H1 (cell line): ENCODE data around the gene ANKLE1. TPM values are rescaled to one million over a fixed set of nuclear protein-coding genes. Genes with fewer than 3 reads are reported as not detected.

Experiments
- CTCF ChIA-PET: fragments of 300-600 bp; sonication (Branson Sonifier 250); formaldehyde crosslinking; loops from one replicate; lab custom pipeline; 2021; ENCODE audit not compliant: partially characterized antibody; lab: Charles Lee
- POLR2A ChIA-PET: fragments of 300-600 bp; sonication (Branson Sonifier 250); formaldehyde crosslinking; loops from one replicate; lab custom pipeline; 2021; ENCODE audit warnings: inconsistent platforms; ENCODE audit not compliant: partially characterized antibody; lab: Charles Lee
- DNase-seq, 2 experiments: peaks; one replicate each; pipeline versions ENCODE4 v3.0.0 to v3.0.0-alpha.2; 2010 to 2022; ENCODE audit warnings: low spot score in 2 of 2, low read depth in 1 of 2, mixed read lengths in 1 of 2
- FAIRE-seq: peaks from 2 replicates; lab custom pipeline; 2011; peaks lifted over from hg19 to GRCh38; lab: Jason Lieb, UNC
- H2AFZ ChIP-seq: 2 replicates; pipeline ENCODE4 v1.8.1; 2012; ENCODE audit warnings: low read length, inconsistent platforms
- H2AK5ac ChIP-seq: 2 replicates; pipeline ENCODE4 v1.6.1; 2013; ENCODE audit warnings: low read depth, low read length
- H2BK120ac ChIP-seq: replicated peaks from 2 replicates; pipeline ENCODE3; 2013; ENCODE audit warnings: low read depth, low read length, inconsistent platforms
- H2BK12ac ChIP-seq: 2 replicates; pipeline ENCODE4 v1.6.1; 2013; ENCODE audit warnings: low read depth, low read length
- H2BK15ac ChIP-seq: 2 replicates; pipeline ENCODE4 v1.6.1; 2013; ENCODE audit warnings: low read length
- H2BK20ac ChIP-seq: 2 replicates; pipeline ENCODE4 v1.6.1; 2013; ENCODE audit warnings: low read length
- H2BK5ac ChIP-seq: 2 replicates; pipeline ENCODE4 v1.6.1; 2013; ENCODE audit warnings: low read depth, low read length
- H3K14ac ChIP-seq: 2 replicates; pipeline ENCODE4 v1.6.1; 2013; ENCODE audit warnings: inconsistent platforms; ENCODE audit not compliant: insufficient read length
- H3K18ac ChIP-seq: 2 replicates; pipeline ENCODE4 v1.6.1; 2013; ENCODE audit warnings: low read length; ENCODE audit errors: extremely low read depth
- H3K23ac ChIP-seq: 2 replicates; pipeline ENCODE4 v1.6.1; 2013; ENCODE audit warnings: inconsistent platforms; ENCODE audit not compliant: insufficient read length
- H3K23me2 ChIP-seq: 2 replicates; pipeline ENCODE4 v1.6.1; 2013; ENCODE audit warnings: low read depth, low read length
- H3K27ac ChIP-seq: 2 replicates; pipeline ENCODE4 v1.6.1; 2011; ENCODE audit warnings: low read depth, low read length, inconsistent platforms
- H3K27me3 ChIP-seq, 4 experiments: replicated peaks in 1 of 4; 1 replicate in 1 of 4; 2 replicates in 3 of 4; pipeline versions ENCODE4 v1.6.1 to v1.8.1; 2011 to 2013; ENCODE audit warnings: low read length in 3 of 4, mild to moderate bottlenecking in 3 of 4, inconsistent platforms in 2 of 4, mixed read lengths in 2 of 4, moderate library complexity in 1 of 4; ENCODE audit not compliant: control insufficient read depth in 3 of 4, insufficient read depth in 3 of 4; ENCODE audit errors: extremely low read depth in 1 of 4
- H3K36me3 ChIP-seq, 4 experiments: 2 replicates each; pipeline versions ENCODE4 v1.6.1 to v1.8.1; 2011 to 2013; ENCODE audit warnings: mild to moderate bottlenecking in 4 of 4, low read length in 3 of 4, moderate library complexity in 2 of 4, control low read depth in 1 of 4, inconsistent platforms in 1 of 4; ENCODE audit not compliant: insufficient read depth in 4 of 4, control insufficient read depth in 2 of 4
- H3K4ac ChIP-seq: replicated peaks from 2 replicates; pipeline ENCODE3; 2013; ENCODE audit warnings: low read length, low read depth, mixed read lengths, inconsistent platforms; ENCODE audit not compliant: insufficient read length
- H3K4me1 ChIP-seq, 4 experiments: replicated peaks in 1 of 4; 1 replicate in 1 of 4; 2 replicates in 3 of 4; pipeline versions ENCODE4 v1.6.1 to v1.8.1; 2011 to 2013; ENCODE audit warnings: low read length in 3 of 4, inconsistent platforms in 2 of 4, mixed read lengths in 1 of 4; ENCODE audit not compliant: insufficient read depth in 4 of 4, control insufficient read depth in 3 of 4
- H3K4me2 ChIP-seq, 2 experiments: 2 replicates each; pipeline versions ENCODE4 v1.6.1 to v1.8.1; 2011 to 2013; ENCODE audit warnings: low read depth in 2 of 2, low read length in 2 of 2, control low read depth in 1 of 2, inconsistent platforms in 1 of 2, mild to moderate bottlenecking in 1 of 2; ENCODE audit not compliant: insufficient read depth in 1 of 2
- H3K4me3 ChIP-seq, 4 experiments: fragments of 200-600, 300-600 bp in 1 of 4; sonication (generic), shearing (Covaris generic), sonication (Bioruptor Twin) in 1 of 4; 2 replicates each; pipeline versions ENCODE4 v1.5.1 to v1.8.1; 2011 to 2016; ENCODE audit warnings: low read length in 4 of 4, low read depth in 3 of 4, control low read depth in 2 of 4, inconsistent platforms in 2 of 4, mild to moderate bottlenecking in 2 of 4, mixed read lengths in 1 of 4, moderate library complexity in 1 of 4; ENCODE audit not compliant: insufficient read depth in 2 of 4; ENCODE audit errors: extremely low read depth in 1 of 4
- H3K56ac ChIP-seq: replicated peaks from 2 replicates; pipeline ENCODE3; 2013; ENCODE audit warnings: low read depth, mild to moderate bottlenecking, mixed read lengths, low read length, inconsistent platforms; ENCODE audit not compliant: insufficient read length
- H3K79me1 ChIP-seq: 2 replicates; pipeline ENCODE4 v1.6.1; 2013; ENCODE audit warnings: low read depth, low read length, control low read depth
- H3K79me2 ChIP-seq, 2 experiments: 2 replicates each; pipeline versions ENCODE4 v1.6.1 to v1.8.1; 2012 to 2013; ENCODE audit warnings: low read length in 2 of 2, mild to moderate bottlenecking in 2 of 2, inconsistent platforms in 1 of 2; ENCODE audit not compliant: insufficient read depth in 2 of 2, control insufficient read depth in 1 of 2
- H3K9ac ChIP-seq, 4 experiments: replicated peaks in 1 of 4; 1 replicate in 1 of 4; 2 replicates in 3 of 4; pipeline versions ENCODE4 v1.6.1 to v1.8.1; 2011 to 2013; ENCODE audit warnings: low read depth in 3 of 4, low read length in 3 of 4, control low read depth in 2 of 4, mild to moderate bottlenecking in 2 of 4, moderate library complexity in 2 of 4, inconsistent platforms in 1 of 4; ENCODE audit errors: extremely low read depth in 1 of 4
- H3K9me3 ChIP-seq, 2 experiments: 2 replicates each; pipeline versions ENCODE4 v1.6.1 to v1.8.1; 2012 to 2013; ENCODE audit warnings: mild to moderate bottlenecking in 2 of 2, moderate library complexity in 2 of 2, control low read depth in 1 of 2, inconsistent platforms in 1 of 2, low read depth in 1 of 2, low read length in 1 of 2, mixed read lengths in 1 of 2; ENCODE audit not compliant: insufficient read depth in 2 of 2
- H4K20me1 ChIP-seq, 2 experiments: replicated peaks in 1 of 2; 2 replicates each; pipeline versions ENCODE3 to v1.8.1; 2011 to 2013; ENCODE audit warnings: inconsistent platforms in 2 of 2, low read length in 2 of 2, mild to moderate bottlenecking in 1 of 2; ENCODE audit not compliant: insufficient read depth in 2 of 2, control insufficient read depth in 1 of 2
- H4K5ac ChIP-seq: 2 replicates; pipeline ENCODE4 v1.6.1; 2013; ENCODE audit warnings: low read length, low read depth, mixed read lengths, inconsistent platforms; ENCODE audit not compliant: insufficient read length
- H4K8ac ChIP-seq: 2 replicates; pipeline ENCODE4 v1.8.0; 2013; ENCODE audit warnings: mild to moderate bottlenecking, moderate library complexity, low read length, inconsistent platforms; ENCODE audit not compliant: insufficient read depth; ENCODE audit errors: extremely low read depth
- H4K91ac ChIP-seq: replicated peaks from 2 replicates; pipeline ENCODE3; 2013; ENCODE audit warnings: low read length, mixed read lengths, inconsistent platforms; ENCODE audit not compliant: insufficient read length
- JUND ChIP-seq: IDR thresholded peaks from 2 replicates; pipeline ENCODE4 v1.6.1; 2011; ENCODE audit warnings: mild to moderate bottlenecking, improper control_type of control experiment, low read length
- KDM5A ChIP-seq: fragments of 200-600 bp; IDR thresholded peaks from 2 replicates; pipeline ENCODE4 v1.7.1; 2012; ENCODE audit warnings: mild to moderate bottlenecking, low read length, inconsistent platforms, mixed read lengths
- NRF1 ChIP-seq: IDR thresholded peaks from 2 replicates; pipeline ENCODE4 v1.6.1; 2011; ENCODE audit warnings: mild to moderate bottlenecking, low read depth, low read length, improper control_type of control experiment
- WGBS, 2 experiments: shearing (Covaris generic) in 1 of 2; methylation state at CpG; one replicate each; pipeline versions ENCODE4 v1.1.6 to v1.1.7; 2013 to 2015; ENCODE audit warnings: low lambda C conversion rate in 2 of 2, mixed read lengths in 2 of 2, inconsistent platforms in 1 of 2, low coverage in 1 of 2, missing lambda C conversion rate in 1 of 2; ENCODE audit not compliant: insufficient replicate concordance in 2 of 2, insufficient coverage in 1 of 2, insufficient read length in 1 of 2; ENCODE audit errors: extremely low coverage in 1 of 2, missing lambda C conversion rate in 1 of 2; 5-methylcytosine and 5-hydroxymethylcytosine counted together
- polyA plus RNA-seq, 7 experiments: library from polyadenylated mRNA; depleted of rRNA in 3 of 7; stranded (reverse) in 5 of 7; unstranded in 2 of 7; fragments of >200 nt in 5 of 7; fragments of 200-250 nt in 2 of 7; gene quantifications; 1 replicate in 5 of 7; 2 replicates in 1 of 7; 4 replicates in 1 of 7; pipeline versions ENCODE4 v1.2.1 to v1.2.3, GENCODE V29; 2011 to 2013; ENCODE audit warnings: missing spikeins in 2 of 7, mixed read lengths in 2 of 7
- total RNA-seq: library from RNA; stranded (reverse); fragmentation: NEBNext Ultra II Directional; extraction: Animal tissue kit (Norgen Biotek cat#: 25700); gene quantifications from 2 replicates; pipeline ENCODE4 v1.2.1, GENCODE V29; 2021

ANKLE1 gene
- total and polyA plus RNA-seq, 2 of the 8 experiments (the other 6 are each of a cell fraction or from before 2014, with no cell fraction given), result 6.1 to 9.6 TPM

GRCh38 chr19:17283504-17283996 lies 1.8 kb downstream of the ANKLE1 start:
- Histone ChIP-seq H2BK20ac (no peak overlapping the region), H4K20me1 (peaks cover 0 to 3% of the 10 kb centered on the region in 2 experiments), H4K91ac (no peak overlapping the region), H3K56ac (no peak overlapping the region), H3K27me3 (peaks cover 0 to 3% (median 0%) of the 10 kb centered on the region in 4 experiments; a peak in 3 of 7 replicates), H3K4me1 (peaks cover 0 to 3% (median under 1%) of the 10 kb centered on the region in 4 experiments; a peak in 3 of 7 replicates), H3K9me3 (peaks cover 0 to 6% of the 10 kb centered on the region in 2 experiments; a peak in 1 of 4 replicates), H3K9ac (no peak overlapping the region), H2AFZ (no peak overlapping the region), H3K23ac (no peak overlapping the region), H4K8ac (no peak overlapping the region), H3K14ac (no peak overlapping the region), H4K5ac (no peak overlapping the region), H3K79me1 (no peaks in the 10 kb centered on the region; the same call in 1 of the 2 replicates), H3K23me2 (no peaks in the 10 kb centered on the region; the same call in 1 of the 2 replicates), H2BK12ac (no peak overlapping the region), H3K4me2 (no peak overlapping the region), H3K4me3 (no peak overlapping the region), H3K27ac (no peak overlapping the region), H3K36me3 (peaks cover 0 to 3% (median 0%) of the 10 kb centered on the region in 4 experiments; a peak in 1 of 8 replicates), H3K18ac (no peak overlapping the region), H2BK5ac (no peak overlapping the region), H2BK120ac (no peak overlapping the region), H2BK15ac (no peak overlapping the region), H3K4ac (no peak overlapping the region), H2AK5ac (no peak overlapping the region), H3K79me2 (no peaks in the 10 kb centered on the region)
- WGBS, 2 experiments, result 93% methylated on average over 7 of the region's 7 CpGs; no CpG with 5 or more reads in 1 of the 2 experiments
- ChIA-PET POLR2A (interaction anchor here (0.7 to 9.0 kb wide), 14 partner anchors 8 to 214 kb away, joined by 3 to 113 read pairs (median 4); partner anchors contain the start of genes BABAM1, MRPL34, OCEL1 and USE1), CTCF (interaction anchor here (0.7 to 5.7 kb wide), 32 partner anchors 7 to 215 kb away, joined by 3 to 56 read pairs (median 4); partner anchors contain the start of genes BABAM1, OCEL1 and USHBP1)
- DNase-seq (no peak), FAIRE-seq (no peak)
- TF ChIP-seq KDM5A, result no peak
- TF ChIP-seq NRF1, result no peak
- TF ChIP-seq JUND, result no peak
